NCI-H2227 treated with DMSO at 0.1 percent for 48 hours (cell line): ENCODE results near the gene ANKRD23.
"Not testable (repeated sequence)": the region's sequence is repeated elsewhere in the genome, so short reads cannot be mapped to it uniquely, and the experiment has no call there.

ENCODE experiments used
- DNase-seq: peaks from one replicate; lab custom pipeline; 2025; lab: John Stamatoyannopoulos, UW

The ANKRD23 gene

GRCh38 chr2:96796497-96796896 is 47.3 kb downstream of the ANKRD23 start:
- not testable (repeated sequence) for DNase-seq

- no peak for DNase-seq
These were observed 48.7 kb downstream of the ANKRD23 start for GRCh38 chr2:96795076-96795475.

GRCh38 chr2:96792772-96793749 is 50.8 kb downstream of the ANKRD23 start:
- no peak for DNase-seq

- DNase-seq = no peak
These were observed 54.6 kb downstream of the ANKRD23 start for GRCh38 chr2:96789245-96789617.

- no peak for DNase-seq
These were observed 55.2 kb downstream of the ANKRD23 start for GRCh38 chr2:96788442-96789244.
